DMS79 (cell line): ENCODE measurements around the gene MYO16.
"Not testable (repeated sequence)": the region's sequence is repeated elsewhere in the genome, so short reads cannot be mapped to it uniquely, and the experiment has no call there.

Source experiments
- DNase-seq: peaks from one replicate; lab custom pipeline; 2025; lab: John Stamatoyannopoulos, UW

Gene MYO16

GRCh38 chr13:108895220-108895704, 265.9 kb downstream of the MYO16 start:
- DNase-seq = no peak

GRCh38 chr13:108897955-108898354, 268.5 kb downstream of the MYO16 start:
- DNase-seq = no peak

GRCh38 chr13:108902405-108903155, 273.2 kb downstream of the MYO16 start:
- no peak for DNase-seq

- DNase-seq = no peak
Measured at GRCh38 chr13:108903613-108904012, 274.2 kb downstream of the MYO16 start.

DNA sequence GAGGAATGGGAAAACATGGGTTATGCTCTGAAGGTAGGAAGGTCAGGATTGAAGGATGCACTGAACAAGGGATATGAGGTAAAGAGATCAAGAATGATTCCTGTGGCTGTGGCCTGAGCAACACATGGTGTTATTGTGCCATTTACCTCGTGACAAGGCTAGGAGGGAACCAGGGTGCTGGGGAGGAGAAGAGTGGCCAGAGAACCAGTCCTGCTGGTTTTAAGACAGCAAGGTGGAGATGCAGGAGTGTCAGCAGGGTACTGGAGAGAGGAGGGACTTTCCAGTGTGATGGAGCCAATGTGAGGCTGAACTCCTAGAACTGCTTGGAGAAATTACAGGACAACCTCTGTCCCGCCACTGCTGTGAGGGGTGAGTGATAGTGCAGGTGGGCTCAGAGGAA, 282.4 kb downstream of the MYO16 start:
- no peak for DNase-seq

- DNase-seq = not testable (repeated sequence)
Measured at GRCh38 chr13:108913731-108914130, 284.3 kb downstream of the MYO16 start.

- DNase-seq = no peak
Measured at GRCh38 chr13:108915095-108915633, 285.8 kb downstream of the MYO16 start.

GRCh38 chr13:108915634-108916512, 286.5 kb downstream of the MYO16 start:
- DNase-seq = no peak

DNA sequence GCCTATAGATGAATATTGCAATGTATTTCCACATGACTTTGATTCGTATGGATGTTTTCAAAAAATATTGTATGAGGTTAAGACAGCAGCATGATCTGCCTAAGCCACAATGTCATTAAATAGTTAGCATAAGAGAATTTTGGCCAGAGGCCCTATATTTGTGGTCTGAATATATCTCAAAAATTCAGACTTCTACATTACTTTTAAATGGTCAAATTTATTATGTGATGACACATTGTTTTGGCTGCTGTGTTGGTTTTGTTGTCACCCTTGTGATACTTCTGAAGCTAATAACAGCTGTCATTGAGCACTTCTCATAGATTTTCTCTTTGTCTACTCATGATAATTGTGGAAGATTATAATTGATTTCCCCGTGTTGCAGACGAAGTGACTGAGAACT, 288.2 kb downstream of the MYO16 start:
- no peak for DNase-seq

DNA sequence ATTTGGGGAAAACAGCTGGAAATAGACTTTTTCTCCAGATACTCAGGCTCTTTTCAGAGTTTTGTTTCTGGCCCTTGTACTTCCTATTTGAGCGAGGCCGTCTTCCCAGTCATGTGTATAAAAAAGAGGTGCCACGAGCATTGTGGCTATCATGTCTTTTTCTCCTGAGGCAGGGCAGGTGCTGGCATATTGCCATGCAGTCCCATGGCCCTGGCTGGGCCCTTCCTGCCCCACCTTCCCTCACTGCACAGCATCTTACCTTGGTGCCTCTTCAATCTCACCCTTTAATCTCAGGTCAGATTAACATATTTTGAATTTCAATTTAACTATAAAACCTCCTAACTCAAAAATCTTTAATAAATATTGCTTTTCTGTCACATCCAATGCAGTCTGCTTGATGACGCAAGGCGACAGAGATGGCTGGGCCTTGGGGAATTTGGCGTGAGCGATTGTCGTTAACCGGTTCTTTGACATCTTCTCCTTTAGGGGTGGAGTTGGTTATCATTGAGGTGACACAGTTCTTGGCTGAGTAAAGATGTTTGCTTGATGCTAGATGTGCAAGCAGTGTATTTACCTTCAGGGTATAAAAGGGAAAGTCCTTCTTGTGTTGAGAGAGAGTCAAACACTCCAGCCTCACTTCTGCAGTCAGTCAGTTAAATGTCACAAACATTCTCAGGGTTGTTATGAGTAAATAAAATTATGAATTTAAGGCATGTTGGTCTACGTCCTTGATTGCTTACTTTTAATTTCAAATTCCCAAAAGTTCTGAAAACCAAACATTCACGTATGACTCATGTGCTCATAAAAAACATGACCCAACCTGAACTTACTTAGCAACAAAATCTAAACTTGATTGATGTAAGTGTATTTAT, 289.9 kb downstream of the MYO16 start:
- no peak for DNase-seq

DNA sequence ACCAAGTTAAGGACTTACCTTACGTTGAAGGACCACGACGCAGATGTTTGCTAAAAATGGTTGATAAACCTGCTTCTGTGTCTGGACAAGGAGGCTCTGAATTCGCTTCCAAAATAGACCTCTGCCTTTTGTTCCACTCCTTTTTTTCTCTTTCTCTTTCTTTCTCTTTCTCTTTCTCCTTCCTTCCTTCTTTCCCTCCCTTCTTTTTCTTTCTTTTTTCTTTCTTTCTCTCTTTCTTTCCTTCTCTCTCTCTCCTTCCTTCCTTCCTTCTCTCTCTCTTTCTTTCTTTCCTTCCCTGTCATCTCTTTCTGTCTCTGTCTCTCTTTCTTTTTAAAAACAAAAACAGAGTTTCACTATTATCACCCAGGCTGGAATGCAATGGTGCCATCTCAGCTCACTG, 290.7 kb downstream of the MYO16 start:
- DNase-seq = no peak

- DNase-seq = no peak
Measured at GRCh38 chr13:108921238-108921637, 291.8 kb downstream of the MYO16 start.

- DNase-seq = no peak
Measured at GRCh38 chr13:108922108-108922507, 292.7 kb downstream of the MYO16 start.

DNA sequence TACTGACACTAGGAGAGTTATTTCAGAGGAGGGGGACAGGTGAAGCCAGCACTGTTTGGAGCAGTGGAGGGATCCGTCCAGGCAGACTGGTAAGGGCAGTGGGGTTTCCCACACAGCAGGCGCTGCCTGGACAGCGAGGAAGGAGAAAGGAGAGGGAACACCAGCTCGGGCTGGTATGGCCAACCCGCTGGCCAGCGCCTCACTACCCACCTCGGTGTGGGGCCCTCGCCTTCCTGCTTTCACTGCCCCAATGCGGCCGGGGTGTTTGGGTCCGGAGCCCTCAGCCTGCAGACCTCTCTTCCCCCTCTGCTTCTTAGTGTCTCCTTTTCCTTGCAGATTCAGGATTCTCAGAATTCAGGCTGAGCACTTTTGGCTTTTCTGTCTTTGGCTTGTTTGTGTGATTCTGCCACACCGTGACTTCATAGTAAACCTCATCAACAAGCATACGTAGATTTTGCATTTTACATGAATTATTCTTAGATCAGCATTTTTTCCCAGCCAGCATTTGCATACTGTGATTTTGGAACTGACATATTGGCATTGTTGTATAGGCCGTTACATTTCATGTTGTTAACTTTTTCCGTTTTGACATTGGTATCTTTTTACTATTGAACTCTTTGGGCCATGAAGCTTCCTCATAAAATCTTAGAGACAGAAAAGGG, 294.1 kb downstream of the MYO16 start:
- no peak for DNase-seq

GRCh38 chr13:108924134-108924533, 294.7 kb downstream of the MYO16 start:
- DNase-seq = no peak

- no peak for DNase-seq
Measured at GRCh38 chr13:108924541-108924940, 295.1 kb downstream of the MYO16 start.

DNA sequence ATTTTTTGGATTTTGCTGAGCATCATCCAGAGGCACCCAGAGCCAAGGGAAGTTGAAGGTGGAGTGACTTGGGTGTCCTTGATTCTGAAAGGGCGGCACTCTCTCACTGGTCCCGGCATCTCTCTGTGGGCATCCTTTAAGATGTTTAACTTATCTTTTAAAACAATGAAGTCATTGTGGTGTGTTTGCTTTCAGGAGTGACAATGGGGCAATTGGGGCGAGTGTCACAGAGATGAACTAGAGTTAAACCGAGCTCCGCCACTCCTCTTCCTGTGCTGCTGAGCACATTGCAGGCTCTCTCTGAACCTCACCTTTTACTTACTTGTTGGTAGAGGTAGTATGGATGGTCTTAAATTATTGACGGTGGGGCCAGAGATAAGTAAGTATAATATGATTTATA, 295.7 kb downstream of the MYO16 start:
- DNase-seq = no peak

GRCh38 chr13:108926862-108927261, 297.5 kb downstream of the MYO16 start:
- no peak for DNase-seq

- DNase-seq = no peak
Measured at GRCh38 chr13:108927615-108928014, 298.2 kb downstream of the MYO16 start.

DNA sequence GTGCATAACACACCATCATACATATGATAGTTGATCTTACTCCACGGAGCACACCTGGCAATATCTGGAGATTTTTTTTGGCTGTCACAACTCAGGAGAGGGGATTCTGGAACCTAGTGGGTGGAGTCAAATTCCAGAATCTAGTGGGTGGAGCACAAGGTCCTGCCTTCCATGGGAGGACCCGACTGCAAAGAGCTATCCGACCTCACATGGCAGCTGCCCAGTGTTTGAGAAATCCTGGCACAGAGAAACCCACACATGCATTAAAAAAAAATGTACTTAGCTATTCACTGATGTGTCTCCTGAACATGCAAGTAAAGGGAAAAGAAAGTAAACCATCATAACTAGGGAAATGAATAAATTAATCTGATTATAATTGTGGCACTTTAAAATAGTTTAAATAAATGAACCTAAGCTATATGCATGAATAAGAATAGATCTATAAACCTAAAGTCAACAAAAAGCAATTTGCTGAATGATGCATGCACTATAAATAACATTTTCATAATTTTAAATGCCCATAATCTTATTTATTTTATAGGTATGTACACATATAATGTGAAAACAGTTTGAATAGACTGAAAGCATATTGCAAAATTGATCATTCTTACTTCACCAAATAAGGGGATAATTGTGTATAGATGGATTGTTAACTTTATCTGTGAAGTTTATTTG, 300.3 kb downstream of the MYO16 start:
- no peak for DNase-seq

- DNase-seq = no peak
Measured at GRCh38 chr13:108932196-108932595, 302.8 kb downstream of the MYO16 start.
